ENCODE results near the gene MBP. TPM values are rescaled to one million over a fixed set of nuclear protein-coding genes. Genes with fewer than 3 reads are reported as not detected.

MBP gene
- total RNA-seq, 1 donor from 2014 or later, result 14.5 TPM

- Mint-ChIP-seq H3K36me3 (peaks cover 14% of the 10 kb centered on the region), H3K27me3 (no peaks in the 10 kb centered on the region), H3K4me3 (no peak overlapping the region), H3K27ac (no peak overlapping the region), H3K9me3 (no peaks in the 10 kb centered on the region), H3K4me1 (ENCODE audit: unreplicated experiment) (no peaks in the 10 kb centered on the region)
- TF ChIP-seq CTCF (conservative IDR thresholded peaks at IDR 0.05), result no peak
- no peak for DNase-seq (ENCODE audit: extremely low spot score, unreplicated experiment)
Measured at GRCh38 chr18:76938619-76939018, 194.0 kb downstream of the MBP start.

GRCh38 chr18:76937597-76937996 is 195.0 kb downstream of the MBP start:
- Mint-ChIP-seq H3K4me3 (no peak overlapping the region), H3K27me3 (no peaks in the 10 kb centered on the region), H3K27ac (no peak overlapping the region), H3K9me3 (no peaks in the 10 kb centered on the region), H3K4me1 (ENCODE audit: unreplicated experiment) (no peaks in the 10 kb centered on the region), H3K36me3 (peaks cover 17% of the 10 kb centered on the region)
- TF ChIP-seq CTCF (conservative IDR thresholded peaks at IDR 0.05), result no peak
- no peak for DNase-seq (ENCODE audit: extremely low spot score, unreplicated experiment)

GRCh38 chr18:76936877-76937276 is 195.7 kb downstream of the MBP start:
- Mint-ChIP-seq H3K4me1 (ENCODE audit: unreplicated experiment) (no peaks in the 10 kb centered on the region), H3K36me3 (peaks cover 22% of the 10 kb centered on the region), H3K27me3 (no peaks in the 10 kb centered on the region), H3K4me3 (no peak overlapping the region), H3K27ac (no peak overlapping the region), H3K9me3 (no peaks in the 10 kb centered on the region)
- TF ChIP-seq CTCF (conservative IDR thresholded peaks at IDR 0.05), result no peak
- DNase-seq (ENCODE audit: extremely low spot score, unreplicated experiment), result no peak

GRCh38 chr18:76935722-76936337 is 196.8 kb downstream of the MBP start:
- Mint-ChIP-seq H3K27ac (no peak overlapping the region), H3K4me3 (no peak overlapping the region), H3K27me3 (no peaks in the 10 kb centered on the region), H3K4me1 (ENCODE audit: unreplicated experiment) (no peaks in the 10 kb centered on the region), H3K9me3 (no peaks in the 10 kb centered on the region), H3K36me3 (peaks cover 23% of the 10 kb centered on the region)
- DNase-seq (ENCODE audit: extremely low spot score, unreplicated experiment), result no peak
- no peak for TF ChIP-seq CTCF (conservative IDR thresholded peaks at IDR 0.05)

- Mint-ChIP-seq H3K36me3 (peaks cover 23% of the 10 kb centered on the region), H3K9me3 (no peaks in the 10 kb centered on the region), H3K27me3 (no peaks in the 10 kb centered on the region), H3K27ac (no peak overlapping the region), H3K4me1 (ENCODE audit: unreplicated experiment) (no peaks in the 10 kb centered on the region), H3K4me3 (no peak overlapping the region)
- no peak for TF ChIP-seq CTCF (conservative IDR thresholded peaks at IDR 0.05)
- DNase-seq (ENCODE audit: extremely low spot score, unreplicated experiment), result no peak
Measured at GRCh38 chr18:76932026-76932819, 200.4 kb downstream of the MBP start.
